ENCODE results near the gene RAI14. TPM values are rescaled to one million over a fixed set of nuclear protein-coding genes. Genes with fewer than 3 reads are reported as not detected.

RAI14 gene
- total RNA-seq, 6 experiments from 2014 or later: 11.9 to 30.8 (median 20.8) TPM

DNA sequence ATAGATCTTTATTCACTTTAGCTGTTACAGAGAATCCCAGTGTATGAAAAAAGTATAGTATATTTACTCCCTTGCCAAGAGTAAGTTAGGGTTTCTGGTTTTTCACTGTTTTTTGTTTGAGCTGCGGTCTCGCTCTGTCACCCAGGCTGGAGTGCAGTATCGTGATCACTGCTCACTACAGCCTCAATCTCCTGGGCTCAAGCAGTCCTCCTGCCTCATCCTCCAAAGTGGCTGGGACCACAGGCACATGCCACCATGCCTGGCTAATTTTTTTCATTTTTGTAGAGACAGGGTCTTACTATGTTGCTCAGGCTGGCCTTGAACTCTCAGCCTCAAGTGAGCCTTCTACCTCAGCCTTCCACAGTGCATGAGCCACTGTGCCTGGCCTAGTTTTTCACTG, 3.0 kb downstream of the RAI14 start:
- Histone ChIP-seq H3K4me1 (no peaks in the 10 kb centered on the region), H3K4me3 (no peak overlapping the region), H3K27me3 (no peaks in the 10 kb centered on the region), H3K27ac (no peak overlapping the region), H3K36me3 (no peaks in the 10 kb centered on the region), H3K9me3 (no peaks in the 10 kb centered on the region)
- WGBS (ENCODE audit: insufficient coverage, low coverage, low lambda C conversion rate, missing lambda C conversion rate): 94% methylated on average over 3 of the region's 3 CpGs
- intact Hi-C loops (cut with DNase I): no loop called here
- no peak for ATAC-seq
- TF ChIP-seq CTCF (IDR thresholded peaks at IDR 0.05) (no peak), POLR2A (IDR thresholded peaks at IDR 0.05) (no peak)
- no peak for DNase-seq

- TF ChIP-seq POLR2A (IDR thresholded peaks at IDR 0.05) (no peak), CTCF (IDR thresholded peaks at IDR 0.05) (no peak)
- DNase-seq (no peak), ATAC-seq (no peak)
- WGBS (ENCODE audit: insufficient coverage, low coverage, low lambda C conversion rate, missing lambda C conversion rate): 84% methylated on average over 4 of the region's 4 CpGs
- H3K9me3 ChIP-seq: no peaks in the 10 kb centered on the region
- H3K4me1 ChIP-seq: peaks cover 0 to 3% (median 1%) of the 10 kb centered on the region in 4 donors
- no peaks in the 10 kb centered on the region for H3K27me3 ChIP-seq
- no peaks in the 10 kb centered on the region for H3K36me3 ChIP-seq
- intact Hi-C loops (cut with DNase I): no loop called here
- H3K27ac ChIP-seq: no peak overlapping the region
- H3K4me3 ChIP-seq: no peak overlapping the region
Observed at GRCh38 chr5:34660444-34660843, 4.3 kb downstream of the RAI14 start.

- Histone ChIP-seq H3K27ac (no peak overlapping the region), H3K27me3 (no peaks in the 10 kb centered on the region), H3K9me3 (no peaks in the 10 kb centered on the region), H3K4me3 (no peak overlapping the region), H3K4me1 (peaks cover 0 to 5% (median 2%) of the 10 kb centered on the region in 4 donors), H3K36me3 (no peaks in the 10 kb centered on the region)
- no peak for TF ChIP-seq POLR2A (IDR thresholded peaks at IDR 0.05)
- TF ChIP-seq CTCF (IDR thresholded peaks at IDR 0.05): no peak
- 78% methylated on average over 7 of the region's 7 CpGs for WGBS (ENCODE audit: insufficient coverage, low coverage, low lambda C conversion rate, missing lambda C conversion rate)
- intact Hi-C loops (cut with DNase I): no loop called here
- DNase-seq (no peak), ATAC-seq (no peak)
Observed at GRCh38 chr5:34663771-34664496, 7.8 kb downstream of the RAI14 start.

- 88% methylated on average over 4 of the region's 8 CpGs for WGBS (ENCODE audit: insufficient coverage, low coverage, low lambda C conversion rate, missing lambda C conversion rate)
- TF ChIP-seq CTCF (IDR thresholded peaks at IDR 0.05) (no peak), POLR2A (IDR thresholded peaks at IDR 0.05) (no peak)
- intact Hi-C loops (cut with DNase I): no loop called here
- Histone ChIP-seq H3K4me1 (peaks cover 0 to 24% (median 11%) of the 10 kb centered on the region in 4 donors), H3K4me3 (no peak overlapping the region), H3K27ac (no peak overlapping the region), H3K9me3 (no peaks in the 10 kb centered on the region), H3K36me3 (no peaks in the 10 kb centered on the region), H3K27me3 (no peaks in the 10 kb centered on the region)
- DNase-seq (no peak), ATAC-seq (no peak)
Observed at GRCh38 chr5:34666392-34667080, 10.4 kb downstream of the RAI14 start.

All from right lobe of liver (tissue), 6 donors.